Cardiac fibroblast (primary cell): ENCODE measurements around the gene TP53AIP1.

ENCODE experiments used
- DNase-seq, 2 donors: peaks; one replicate each; pipeline versions ENCODE4 v3.0.0 to v3.0.0-alpha.2; 2010; ENCODE audit warnings: low read depth in 2 of 2
- H3K4me3 ChIP-seq, 2 donors: replicated peaks in 1 of 2; 1 replicate in 1 of 2; 2 replicates in 1 of 2; pipeline ENCODE4 v1.5.1; 2011; ENCODE audit warnings: low read depth in 2 of 2, low read length in 2 of 2, mild to moderate bottlenecking in 2 of 2, moderate library complexity in 1 of 2
- CTCF ChIP-seq: IDR thresholded peaks from one replicate; pipeline ENCODE4 v1.5.1; 2011; ENCODE audit warnings: low read depth, mild to moderate bottlenecking, low read length, inconsistent platforms

Gene TP53AIP1

GRCh38 chr11:128927683-128928336 is 14.9 kb downstream of the TP53AIP1 start:
- TF ChIP-seq CTCF = no peak
- no peak overlapping the region for H3K4me3 ChIP-seq
- DNase-seq = no peak

DNA sequence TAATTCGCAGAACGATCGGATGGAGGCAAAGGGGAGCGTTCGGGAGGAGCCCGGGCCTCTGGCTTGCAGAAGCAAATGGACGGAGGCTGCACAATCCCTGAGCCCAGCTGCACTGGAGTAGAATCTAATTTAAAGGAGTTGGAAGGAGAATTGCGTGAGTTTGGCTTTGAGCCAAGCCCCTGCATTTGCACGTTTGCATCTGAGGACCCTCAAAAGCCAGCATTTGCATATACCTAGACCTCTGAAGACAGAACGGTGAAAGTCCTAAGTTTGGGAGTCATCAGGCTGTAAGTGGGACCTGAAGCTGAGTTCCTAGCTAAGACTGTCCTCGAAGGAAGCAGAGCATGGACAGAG is 15.6 kb downstream of the TP53AIP1 start:
- TF ChIP-seq CTCF = no peak
- no peak overlapping the region for H3K4me3 ChIP-seq
- no peak for DNase-seq

- no peak for DNase-seq
- TF ChIP-seq CTCF = no peak
- H3K4me3 ChIP-seq = no peak overlapping the region
These were observed 16.1 kb downstream of the TP53AIP1 start for GRCh38 chr11:128926437-128927107.

DNA sequence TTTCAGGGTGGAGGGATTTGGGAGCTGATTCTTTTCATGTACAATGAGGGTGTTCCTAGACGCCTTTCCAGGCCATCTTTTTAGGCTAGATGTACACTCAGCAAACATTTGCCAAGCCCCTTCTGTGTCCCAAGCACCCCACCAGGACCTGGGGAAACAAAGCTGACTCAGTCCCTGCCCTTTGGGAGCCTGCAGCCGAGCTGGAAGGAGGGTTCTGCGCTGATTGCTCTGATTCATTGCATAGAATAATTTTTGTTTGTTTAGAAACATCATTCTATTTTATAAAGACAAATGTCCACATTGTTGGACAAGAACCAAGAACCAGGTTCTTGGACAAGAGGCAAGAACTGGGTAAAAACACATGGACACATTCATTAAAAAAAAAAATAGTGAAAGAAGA is 16.7 kb downstream of the TP53AIP1 start:
- TF ChIP-seq CTCF = no peak
- no peak for DNase-seq
- no peak overlapping the region for H3K4me3 ChIP-seq

DNA sequence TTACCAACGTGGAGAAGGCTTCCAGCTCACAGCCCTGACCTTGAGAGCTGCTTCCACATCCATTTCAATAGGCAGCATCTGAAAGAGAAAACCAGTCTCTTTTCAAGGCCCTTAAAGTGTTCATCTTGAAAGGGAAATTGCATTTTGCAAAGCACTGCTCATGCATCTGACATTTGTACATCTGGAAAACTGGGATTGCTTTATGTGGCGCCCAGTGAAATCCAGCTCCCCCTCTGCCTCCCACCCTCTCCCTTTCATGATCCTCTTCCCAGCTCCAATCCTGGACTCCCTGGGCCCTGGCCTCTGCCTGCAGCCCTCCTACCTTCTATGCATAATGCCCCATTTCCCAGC is 17.4 kb downstream of the TP53AIP1 start:
- TF ChIP-seq CTCF = no peak
- H3K4me3 ChIP-seq = no peak overlapping the region
- no peak for DNase-seq

GRCh38 chr11:128924510-128925249 is 18.0 kb downstream of the TP53AIP1 start:
- no peak for DNase-seq
- no peak for TF ChIP-seq CTCF
- H3K4me3 ChIP-seq = no peak overlapping the region
